ENCODE measurements around the gene RBMXL3.

RBMXL3 gene

DNA sequence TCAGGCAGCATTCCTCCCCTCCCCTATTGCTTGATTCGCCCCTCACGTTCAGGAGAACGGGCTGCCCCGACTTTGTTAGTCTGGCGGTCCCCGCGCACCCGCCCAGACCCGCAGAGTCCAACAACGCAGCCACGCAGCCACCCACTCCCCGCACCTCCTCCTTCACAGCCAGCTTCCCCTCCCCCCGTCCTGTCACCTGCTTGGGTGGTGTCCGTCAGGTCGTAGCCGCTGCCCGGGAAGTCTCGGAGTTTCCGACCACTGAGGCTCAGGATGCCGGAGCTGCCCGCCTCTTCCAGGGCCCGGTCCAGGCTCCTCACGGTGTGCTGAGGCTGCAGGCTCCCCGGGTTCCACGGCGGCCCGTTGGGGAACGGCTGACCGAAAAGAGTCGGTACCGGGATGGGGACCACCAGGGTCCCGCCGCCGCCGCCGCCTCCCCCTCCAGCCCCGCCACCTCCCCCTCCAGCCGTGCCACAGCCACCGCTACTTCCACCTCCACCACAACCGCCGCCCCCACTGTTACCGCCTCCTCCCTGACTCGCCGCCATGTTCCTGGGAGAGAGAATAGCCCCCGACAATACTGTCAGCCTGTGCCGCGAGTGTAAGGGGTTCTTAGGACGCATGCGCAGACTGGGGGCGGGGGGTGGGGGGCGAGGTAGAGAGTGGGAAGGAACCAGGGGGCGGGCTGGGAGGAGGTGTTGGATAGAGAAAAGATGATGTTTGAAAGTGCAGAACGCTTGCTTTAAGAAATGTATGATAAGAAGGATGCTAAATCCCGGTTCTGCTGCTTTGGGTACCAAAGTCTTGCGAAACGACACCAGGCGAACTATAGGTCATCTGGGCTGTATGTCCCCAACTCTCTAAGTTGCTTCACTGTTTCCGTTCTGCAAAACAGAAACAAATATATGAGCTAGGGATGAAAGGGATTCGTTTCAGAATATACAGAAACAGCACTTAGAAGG lies 44.6 kb downstream of the RBMXL3 start, which contains the start of gene LRCH2:
LRCH2 (minus strand) TSS at position 600 of the 959 bp plus-strand sequence; CDS start at position 545, 55 bp downstream.
- no peak for DNase-seq

DNA sequence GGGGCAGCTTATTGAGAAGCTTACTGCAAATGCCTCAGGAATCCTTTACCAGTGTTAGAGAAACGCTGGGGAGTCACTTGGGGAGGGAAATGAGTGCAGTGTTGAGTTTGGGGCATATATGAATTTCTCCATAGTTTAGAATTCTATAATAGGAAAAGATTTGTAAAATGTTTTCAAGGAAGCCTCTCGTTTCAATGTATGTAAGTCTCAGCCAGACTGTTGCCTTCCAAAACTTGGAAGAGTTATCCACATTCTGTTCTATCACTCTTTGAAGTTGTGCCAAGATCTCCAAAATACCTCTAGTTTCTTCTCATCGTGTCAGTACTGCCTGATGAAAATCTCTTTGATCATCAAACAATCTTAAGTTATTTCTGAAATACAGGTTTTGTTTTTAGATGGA lies 45.3 kb downstream of the RBMXL3 start:
- no peak for DNase-seq

- no peak for DNase-seq
Observed at GRCh38 chrX:115236560-115236959, 47.4 kb downstream of the RBMXL3 start.

DNA sequence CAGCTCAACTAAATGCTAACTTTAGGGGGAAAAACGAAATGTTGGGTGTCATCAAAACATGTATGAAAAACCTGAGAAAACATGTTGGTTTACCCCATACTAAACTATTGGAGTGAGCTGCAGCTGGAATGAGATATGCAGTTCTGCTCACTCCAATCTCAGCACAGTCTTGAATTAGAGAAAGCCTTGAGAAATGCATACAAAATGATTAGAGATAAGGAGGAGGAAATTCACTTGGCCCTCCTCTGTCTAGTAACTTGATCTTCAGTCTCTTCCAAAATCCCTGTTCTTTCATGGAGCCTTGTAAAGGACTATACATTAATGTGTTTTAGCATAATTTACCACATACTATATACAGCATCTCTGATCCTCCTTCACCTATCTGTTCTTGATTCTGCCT lies 47.8 kb downstream of the RBMXL3 start:
- no peak for DNase-seq
